CD1c-positive myeloid dendritic cell (primary cell): ENCODE results near the gene RIMBP2.

Experiments used
- DNase-seq: peaks from one replicate; pipeline ENCODE4 v3.0.0-alpha.2; 2016; ENCODE audit errors: extremely low spot score

Gene RIMBP2

GRCh38 chr12:130440411-130441080 lies 275.6 kb downstream of the RIMBP2 start:
- no peak for DNase-seq

- DNase-seq, result no peak
Measured at GRCh38 chr12:130439250-130439649, 276.8 kb downstream of the RIMBP2 start.

DNA sequence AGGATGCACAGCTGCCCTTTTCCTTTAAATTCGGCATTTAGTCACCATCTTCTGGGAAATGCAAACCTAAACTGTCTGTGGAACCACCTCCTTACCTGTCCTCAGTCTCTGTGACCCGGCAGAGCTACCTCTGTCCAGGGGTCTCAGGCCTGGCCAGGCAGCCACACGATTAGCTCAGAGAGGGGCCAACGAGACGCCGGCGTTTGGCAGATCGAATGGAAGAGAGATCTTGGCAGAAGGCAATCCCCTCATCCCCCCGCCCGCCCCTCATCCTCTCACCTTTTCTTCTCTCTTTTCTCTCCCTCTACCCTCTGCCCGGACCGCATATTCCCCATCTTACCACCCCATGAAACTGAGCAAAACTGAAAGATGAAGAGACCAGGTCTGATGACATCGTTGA lies 277.4 kb downstream of the RIMBP2 start:
- no peak for DNase-seq

DNA sequence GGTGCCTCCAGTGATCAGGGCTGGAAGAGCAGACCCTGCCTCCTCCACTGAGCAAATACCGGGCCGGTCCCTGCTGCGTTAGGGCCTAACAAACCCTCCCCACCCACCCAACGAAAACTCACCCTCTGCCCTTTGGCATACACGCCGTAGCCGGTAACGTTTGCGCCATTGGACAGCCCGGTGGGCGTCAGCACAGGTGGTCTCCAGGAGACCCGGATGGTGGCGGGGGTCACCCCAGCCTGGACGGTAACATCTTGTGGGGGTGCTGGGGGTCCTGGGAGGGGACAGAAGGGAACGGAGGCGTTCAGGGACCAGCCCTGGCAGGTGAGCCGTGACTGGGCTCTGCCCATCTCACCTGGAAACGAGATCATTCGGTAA lies 277.9 kb downstream of the RIMBP2 start:
- DNase-seq, result no peak

- no peak for DNase-seq
Measured at GRCh38 chr12:130437555-130438242, 278.4 kb downstream of the RIMBP2 start.

DNA sequence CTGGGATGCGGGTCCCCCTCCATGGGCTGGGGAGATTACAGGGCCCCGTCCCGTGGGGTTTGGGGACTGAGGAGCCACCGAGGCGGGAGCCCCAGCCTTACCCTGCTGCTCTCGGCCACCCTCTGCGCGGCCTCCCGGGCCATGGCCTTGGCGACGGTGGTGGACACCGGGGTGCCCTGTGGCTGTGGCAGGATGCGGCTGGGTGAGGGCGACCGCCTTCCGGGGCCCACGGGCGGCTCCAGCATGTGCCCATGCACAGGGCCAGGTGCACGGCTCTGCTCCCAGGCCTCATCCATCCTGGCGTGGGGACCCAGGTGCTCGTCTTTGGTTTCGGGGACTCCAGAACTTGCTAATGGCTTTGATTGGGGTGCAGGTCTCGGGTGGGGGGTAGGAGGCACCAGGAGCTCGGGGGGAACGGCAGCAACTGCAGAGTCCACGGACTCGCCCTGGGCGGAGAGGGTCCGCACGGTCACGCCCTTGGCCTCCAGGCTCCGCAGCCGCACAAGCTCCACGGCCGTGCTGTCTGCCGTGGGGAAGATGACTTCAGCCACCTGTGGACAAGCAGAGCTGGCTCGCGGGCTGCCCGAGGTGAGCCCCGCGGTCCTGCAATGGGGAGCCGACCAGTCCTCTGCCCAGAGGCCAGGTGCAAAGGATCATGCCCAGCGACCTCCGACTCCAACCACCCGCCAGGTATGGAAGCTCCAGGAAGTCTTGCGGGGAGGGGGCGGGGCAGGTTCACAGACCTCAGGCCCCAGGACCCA lies 279.2 kb downstream of the RIMBP2 start:
- no peak for DNase-seq

DNA sequence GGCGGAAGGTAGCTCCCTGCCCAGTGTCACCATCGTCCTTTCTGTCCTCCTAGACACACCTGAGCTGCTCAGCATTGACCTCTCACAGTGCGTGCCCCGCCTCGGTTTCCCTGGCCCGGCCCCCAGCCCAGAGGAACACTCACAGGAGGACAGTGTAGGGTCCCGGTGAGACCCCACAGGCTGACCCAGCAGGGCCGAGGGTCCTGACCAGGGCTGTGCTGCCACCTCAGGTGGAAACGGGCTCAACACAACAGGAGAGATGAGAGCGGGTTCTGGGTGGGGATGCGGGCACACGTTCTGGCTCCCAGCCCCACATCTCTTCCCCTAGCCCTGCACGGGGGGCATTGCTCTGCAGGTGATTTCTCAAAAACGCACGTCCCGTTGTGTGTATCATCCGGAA lies 280.3 kb downstream of the RIMBP2 start:
- no peak for DNase-seq

GRCh38 chr12:130435331-130435730 lies 280.8 kb downstream of the RIMBP2 start:
- DNase-seq, result no peak

- DNase-seq, result no peak
Measured at GRCh38 chr12:130434560-130434959, 281.5 kb downstream of the RIMBP2 start.

- DNase-seq, result no peak
Measured at GRCh38 chr12:130433834-130434233, 282.3 kb downstream of the RIMBP2 start.

DNA sequence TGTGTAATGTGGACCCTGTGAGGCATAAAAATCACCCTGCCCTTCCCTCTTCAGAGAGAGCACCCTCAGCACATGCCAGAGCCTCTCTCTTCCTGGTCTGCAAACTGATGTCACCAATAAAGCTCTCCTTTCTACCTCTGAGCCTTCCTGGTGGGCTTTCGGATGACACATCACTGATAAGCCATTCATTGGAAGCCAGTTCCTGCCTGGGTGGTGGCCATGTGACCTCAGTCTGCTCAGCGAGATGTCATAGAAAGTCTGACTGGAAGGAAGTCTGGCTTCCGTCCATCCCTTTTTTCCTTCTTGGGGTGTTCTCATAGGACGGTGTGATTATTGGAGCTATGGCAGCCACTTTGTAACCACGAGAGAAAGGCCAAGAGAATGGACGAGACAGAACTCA lies 282.7 kb downstream of the RIMBP2 start:
- no peak for DNase-seq

GRCh38 chr12:130431176-130431575 lies 284.9 kb downstream of the RIMBP2 start:
- no peak for DNase-seq

- DNase-seq, result no peak
Measured at GRCh38 chr12:130429656-130430505, 286.2 kb downstream of the RIMBP2 start.

DNA sequence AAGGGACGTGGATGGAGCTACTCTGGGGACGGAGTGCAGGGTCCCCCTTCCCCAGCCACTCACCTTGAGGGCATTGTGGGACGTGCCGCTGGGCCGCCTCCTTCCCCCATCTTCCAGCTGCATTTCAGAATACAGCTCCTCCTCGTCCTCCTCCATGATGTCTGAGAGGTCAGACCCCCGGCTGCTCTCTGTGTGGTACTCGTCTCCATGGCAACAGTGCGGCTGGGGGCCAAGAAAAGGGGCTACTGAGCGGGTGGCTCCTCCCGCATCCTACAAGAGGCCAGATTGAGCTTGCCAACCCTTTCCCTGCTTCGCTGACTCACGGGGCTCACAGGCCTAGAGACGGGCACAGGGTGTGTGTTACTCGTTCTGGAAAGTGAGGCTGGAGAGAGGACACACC lies 288.0 kb downstream of the RIMBP2 start:
- DNase-seq, result no peak

- no peak for DNase-seq
Measured at GRCh38 chr12:130427381-130427887, 288.7 kb downstream of the RIMBP2 start.

DNA sequence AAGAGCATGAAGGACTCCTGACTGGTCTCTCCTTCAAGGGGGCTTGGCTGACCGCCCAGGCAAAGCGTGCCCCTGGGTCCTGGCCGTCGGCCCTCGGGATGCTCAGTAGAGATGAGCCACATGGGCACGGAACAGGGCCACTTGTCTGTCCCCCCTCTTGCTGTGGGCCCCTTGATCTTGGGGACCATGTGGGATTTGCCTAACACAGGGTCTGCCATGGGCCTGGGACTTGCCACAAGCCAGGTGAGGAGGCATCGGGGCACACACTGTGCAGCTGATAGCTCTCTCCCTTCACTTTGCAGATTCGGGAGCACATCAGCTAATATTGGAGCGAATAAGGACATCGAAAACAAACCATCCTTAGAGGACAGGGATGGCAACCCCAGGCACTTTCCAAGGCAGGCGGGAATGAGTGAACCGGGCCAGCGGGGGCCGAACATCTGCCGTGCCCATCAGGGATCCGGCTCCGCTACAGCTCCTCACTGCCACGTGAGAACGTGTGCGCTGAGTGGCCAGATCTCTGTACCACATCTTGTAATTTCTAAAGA lies 290.3 kb downstream of the RIMBP2 start:
- no peak for DNase-seq

GRCh38 chr12:130424858-130425697 lies 291.0 kb downstream of the RIMBP2 start:
- no peak for DNase-seq

DNA sequence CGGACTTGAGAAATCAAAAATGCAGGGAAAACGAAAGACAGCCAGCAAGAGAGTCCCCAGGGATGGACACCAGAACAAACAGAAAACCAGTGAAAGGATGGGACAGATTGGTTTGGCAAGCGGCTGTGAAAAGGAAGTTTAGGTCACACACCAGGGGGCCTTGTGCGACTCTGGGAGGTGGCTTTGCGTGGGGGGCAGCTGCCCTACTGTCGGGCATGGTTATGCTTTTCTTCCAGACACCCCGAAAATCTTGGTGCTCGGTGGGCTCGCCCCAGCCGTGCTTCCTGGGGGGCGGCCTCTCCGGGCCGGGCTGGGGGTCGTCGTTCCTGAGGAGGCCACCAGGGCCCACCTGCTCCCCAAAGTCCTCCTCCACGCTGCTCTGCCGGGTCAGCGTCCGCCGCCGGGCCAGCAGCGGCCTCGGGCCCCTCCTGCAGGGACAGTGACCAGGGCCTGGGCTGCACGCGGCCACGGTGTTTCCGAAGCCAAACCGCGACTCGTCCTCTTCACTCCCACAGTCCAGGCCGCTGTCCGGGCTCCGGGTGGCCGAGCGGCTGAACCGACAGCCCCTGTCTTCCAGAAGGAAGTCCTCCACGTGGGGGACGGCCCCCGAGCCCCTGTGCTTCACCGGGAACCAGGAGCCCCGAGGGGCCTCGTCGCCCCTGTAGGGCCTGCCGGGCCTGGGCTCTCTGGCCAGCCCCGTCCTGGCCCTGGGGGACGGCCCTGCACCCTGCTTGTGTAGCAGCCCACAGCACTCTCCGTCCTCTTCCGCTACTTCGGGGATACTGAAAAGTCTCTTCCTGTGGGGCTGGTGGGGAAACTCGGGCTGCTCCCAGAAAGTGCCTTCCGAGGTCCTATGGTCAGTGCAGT lies 291.9 kb downstream of the RIMBP2 start:
- DNase-seq, result no peak

DNA sequence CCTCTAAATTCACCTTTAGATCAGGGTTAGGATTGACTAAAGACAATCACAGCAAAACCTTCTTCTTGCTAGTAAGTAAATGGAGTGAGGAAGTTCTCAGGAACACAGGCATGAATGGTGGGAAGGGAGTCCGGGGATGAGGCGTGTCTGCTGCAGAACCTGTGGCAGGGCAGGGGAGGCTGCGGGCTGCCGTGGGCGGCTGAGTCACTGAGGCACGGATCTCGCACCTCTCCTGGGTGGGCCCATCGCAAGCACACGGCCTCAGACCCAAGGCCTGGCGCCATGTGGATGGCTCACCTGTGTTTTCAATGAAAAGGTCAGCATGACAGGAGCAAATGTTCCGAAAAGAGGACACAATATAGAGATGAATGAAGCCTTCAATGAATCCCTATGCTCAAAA lies 293.0 kb downstream of the RIMBP2 start:
- no peak for DNase-seq

- DNase-seq, result no peak
Measured at GRCh38 chr12:130422676-130423075, 293.4 kb downstream of the RIMBP2 start.
